Uterus (tissue), 2 donors: ENCODE measurements around the gene RTF1.

Experiments used
- CTCF ChIP-seq, 4 experiments: fragments of 200-600 bp in 2 of 4; fragments of 450-650 bp in 2 of 4; sonication (generic) in 2 of 4; IDR thresholded peaks; one replicate each; pipeline ENCODE4 v1.5.1; 2016 to 2019; ENCODE audit warnings: antibody characterized with exemption in 4 of 4, mild to moderate bottlenecking in 2 of 4, moderate library complexity in 1 of 4
- POLR2A ChIP-seq, 2 donors: fragments of 450-650 bp; IDR thresholded peaks; one replicate each; pipeline ENCODE4 v1.6.1; 2016; ENCODE audit warnings: antibody characterized with exemption in 2 of 2, mild to moderate bottlenecking in 1 of 2, moderate library complexity in 1 of 2

GRCh38 chr15:41520636-41521035 is 103.7 kb downstream of the RTF1 start:
- TF ChIP-seq CTCF (IDR thresholded peaks at IDR 0.05) (no peak), POLR2A (IDR thresholded peaks at IDR 0.05) (no peak)
